PC-3 (cell line): ENCODE measurements around the gene MARCHF3.

Experiments used
- EZH2 ChIP-seq: fragments of 300-600 bp; sonication (generic); IDR thresholded peaks from one replicate; pipeline ENCODE4 v1.6.1; 2017; ENCODE audit warnings: antibody characterized with exemption, mild to moderate bottlenecking, low read length; ENCODE audit not compliant: unreplicated experiment
- EZH2phosphoT487 ChIP-seq: fragments of 300-600 bp; sonication (generic); IDR thresholded peaks from 2 replicates; pipeline ENCODE4 v1.6.1; 2018; ENCODE audit warnings: mild to moderate bottlenecking, antibody characterized with exemption, low read length, borderline replicate concordance
- TF ChIP-seq, protein P1 (sequence below): fragments of 300-600 bp; sonication (generic); conservative IDR thresholded peaks from 2 replicates; pipeline ENCODE4 v1.5.1; 2017; ENCODE audit warnings: antibody characterized with exemption, low read depth, mild to moderate bottlenecking, low read length

DNA sequence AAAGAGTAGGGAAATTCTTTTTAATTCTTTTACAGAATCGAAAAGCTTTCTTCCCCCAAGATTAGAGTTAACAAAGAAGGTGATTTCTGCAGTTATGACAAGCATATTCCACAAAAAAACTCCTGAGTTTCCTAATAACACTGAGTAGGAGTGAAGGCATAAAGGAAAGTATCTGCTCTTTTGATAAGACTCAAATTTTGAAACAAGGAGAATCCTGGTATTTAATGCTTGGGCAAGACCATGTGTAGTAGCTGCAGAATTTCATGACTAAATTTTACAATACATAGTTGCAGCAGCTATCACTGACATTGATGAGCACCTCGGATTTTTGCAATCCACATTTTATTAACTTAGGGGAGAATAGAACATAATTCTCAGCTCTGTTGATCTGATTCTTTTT is 92.6 kb downstream of the MARCHF3 start:
- TF ChIP-seq EZH2phosphoT487 (no peak), EZH2 (no peak)
- TF ChIP-seq, protein P1, sequence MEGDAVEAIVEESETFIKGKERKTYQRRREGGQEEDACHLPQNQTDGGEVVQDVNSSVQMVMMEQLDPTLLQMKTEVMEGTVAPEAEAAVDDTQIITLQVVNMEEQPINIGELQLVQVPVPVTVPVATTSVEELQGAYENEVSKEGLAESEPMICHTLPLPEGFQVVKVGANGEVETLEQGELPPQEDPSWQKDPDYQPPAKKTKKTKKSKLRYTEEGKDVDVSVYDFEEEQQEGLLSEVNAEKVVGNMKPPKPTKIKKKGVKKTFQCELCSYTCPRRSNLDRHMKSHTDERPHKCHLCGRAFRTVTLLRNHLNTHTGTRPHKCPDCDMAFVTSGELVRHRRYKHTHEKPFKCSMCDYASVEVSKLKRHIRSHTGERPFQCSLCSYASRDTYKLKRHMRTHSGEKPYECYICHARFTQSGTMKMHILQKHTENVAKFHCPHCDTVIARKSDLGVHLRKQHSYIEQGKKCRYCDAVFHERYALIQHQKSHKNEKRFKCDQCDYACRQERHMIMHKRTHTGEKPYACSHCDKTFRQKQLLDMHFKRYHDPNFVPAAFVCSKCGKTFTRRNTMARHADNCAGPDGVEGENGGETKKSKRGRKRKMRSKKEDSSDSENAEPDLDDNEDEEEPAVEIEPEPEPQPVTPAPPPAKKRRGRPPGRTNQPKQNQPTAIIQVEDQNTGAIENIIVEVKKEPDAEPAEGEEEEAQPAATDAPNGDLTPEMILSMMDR: no peak
